ENCODE results near the gene TEX35. TPM values are rescaled to one million over a fixed set of nuclear protein-coding genes. Genes with fewer than 3 reads are reported as not detected.

TEX35 gene
- total and polyA plus RNA-seq, 10 of the 15 experiments (the other 5 are each of a cell fraction or from before 2014, with no cell fraction given), result not detected

DNA sequence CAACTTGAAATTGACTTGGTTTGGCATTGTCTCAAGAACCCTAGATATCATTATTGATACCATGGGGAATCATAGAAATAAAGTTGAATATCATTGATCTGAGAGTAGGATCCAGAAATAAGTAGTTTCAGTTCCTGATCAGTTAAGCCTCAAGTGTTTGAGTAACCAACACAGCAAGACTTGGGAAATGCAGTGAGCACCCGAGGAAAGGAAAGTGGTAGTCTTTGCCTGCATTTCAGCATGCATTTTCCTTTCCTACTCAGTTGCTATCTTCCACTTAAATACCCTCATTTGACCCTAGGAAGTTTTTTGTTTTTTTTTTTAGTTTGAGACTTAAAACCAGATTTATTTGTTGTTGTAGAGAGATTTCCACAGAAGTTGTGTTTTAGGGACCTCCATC lies 35.1 kb upstream of the TEX35 start:
- H3K9me3 ChIP-seq (replicated peaks; ENCODE audit: control insufficient read depth, insufficient read depth, low read length), result no peaks in the 10 kb centered on the region
- H3K4me2 ChIP-seq (ENCODE audit: control insufficient read depth, insufficient read depth), result no peak overlapping the region
- in situ Hi-C loops (cut with MboI) (no loop called here), intact Hi-C loops (cut with micrococcal nuclease; ENCODE audit: unreplicated experiment) (no loop called here)
- H3K4me1 ChIP-seq (ENCODE audit: control insufficient read depth, insufficient read depth, low read length), result no peaks in the 10 kb centered on the region
- no peaks in the 10 kb centered on the region for H3K36me3 ChIP-seq (ENCODE audit: control insufficient read depth in 2 of 2, insufficient read depth in 2 of 2, low read length in 1 of 2)
- no TSS peak for BruUV-seq (replicated peaks)
- no peak overlapping the region for H3K9ac ChIP-seq (ENCODE audit: control insufficient read depth, insufficient read depth, low read length)
- no peaks in the 10 kb centered on the region for H4K20me1 ChIP-seq (ENCODE audit: control insufficient read depth, insufficient read depth)
- no peaks in the 10 kb centered on the region for H3K79me2 ChIP-seq (ENCODE audit: control insufficient read depth, insufficient read depth, low read length)
- DNase-seq (ENCODE audit: low read depth, low spot score) (no peak), ATAC-seq (no peak), FAIRE-seq (no peak)
- H3K4me3 ChIP-seq, result no peak overlapping the region
- no peaks in the 10 kb centered on the region for H3K27me3 ChIP-seq (replicated peaks in 1 of 2; ENCODE audit: control insufficient read depth in 2 of 2, insufficient read depth in 2 of 2, low read length in 1 of 2)
- ChIA-PET SMC1A (ENCODE audit: uncharacterized antibody, unreplicated experiment) (no interaction called here), POLR2A (no interaction called here), RAD21 (ENCODE audit: unreplicated experiment) (no interaction called here), CTCF (interaction anchor here (1.6 kb wide), 1 partner anchor 23 kb away, joined by 4 read pairs; no protein-coding TSS in a partner anchor)
- no peak for TF ChIP-seq SREBF1 (IDR thresholded peaks at IDR 0.05; ENCODE audit: low read length)
- TF ChIP-seq EP300 (IDR thresholded peaks at IDR 0.05; ENCODE audit: borderline replicate concordance in 1 of 2, control insufficient read depth in 1 of 2, low read depth in 2 of 2, low read length in 2 of 2), result no peak
- TF ChIP-seq JUND (IDR thresholded peaks at IDR 0.05; ENCODE audit: low read depth, low read length), result no peak
- no peak for TF ChIP-seq NR2F1 (conservative IDR thresholded peaks at IDR 0.05)
- TF ChIP-seq SUPT20H (IDR thresholded peaks at IDR 0.05; ENCODE audit: borderline replicate concordance, control insufficient read depth, low read depth, low read length), result no peak
- no peak for TF ChIP-seq TCF7 (IDR thresholded peaks at IDR 0.05; ENCODE audit: borderline replicate concordance)
- TF ChIP-seq JUNB (IDR thresholded peaks at IDR 0.05), result no peak
- TF ChIP-seq KDM1A (IDR thresholded peaks at IDR 0.05; ENCODE audit: borderline replicate concordance), result no peak
- TF ChIP-seq, protein P1, sequence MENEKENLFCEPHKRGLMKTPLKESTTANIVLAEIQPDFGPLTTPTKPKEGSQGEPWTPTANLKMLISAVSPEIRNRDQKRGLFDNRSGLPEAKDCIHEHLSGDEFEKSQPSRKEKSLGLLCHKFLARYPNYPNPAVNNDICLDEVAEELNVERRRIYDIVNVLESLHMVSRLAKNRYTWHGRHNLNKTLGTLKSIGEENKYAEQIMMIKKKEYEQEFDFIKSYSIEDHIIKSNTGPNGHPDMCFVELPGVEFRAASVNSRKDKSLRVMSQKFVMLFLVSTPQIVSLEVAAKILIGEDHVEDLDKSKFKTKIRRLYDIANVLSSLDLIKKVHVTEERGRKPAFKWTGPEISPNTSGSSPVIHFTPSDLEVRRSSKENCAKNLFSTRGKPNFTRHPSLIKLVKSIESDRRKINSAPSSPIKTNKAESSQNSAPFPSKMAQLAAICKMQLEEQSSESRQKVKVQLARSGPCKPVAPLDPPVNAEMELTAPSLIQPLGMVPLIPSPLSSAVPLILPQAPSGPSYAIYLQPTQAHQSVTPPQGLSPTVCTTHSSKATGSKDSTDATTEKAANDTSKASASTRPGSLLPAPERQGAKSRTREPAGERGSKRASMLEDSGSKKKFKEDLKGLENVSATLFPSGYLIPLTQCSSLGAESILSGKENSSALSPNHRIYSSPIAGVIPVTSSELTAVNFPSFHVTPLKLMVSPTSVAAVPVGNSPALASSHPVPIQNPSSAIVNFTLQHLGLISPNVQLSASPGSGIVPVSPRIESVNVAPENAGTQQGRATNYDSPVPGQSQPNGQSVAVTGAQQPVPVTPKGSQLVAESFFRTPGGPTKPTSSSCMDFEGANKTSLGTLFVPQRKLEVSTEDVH (IDR thresholded peaks at IDR 0.05; ENCODE audit: low read depth, partially characterized antibody), result no peak
- TF ChIP-seq HDGF (IDR thresholded peaks at IDR 0.05), result no peak
- TF ChIP-seq, protein P2, sequence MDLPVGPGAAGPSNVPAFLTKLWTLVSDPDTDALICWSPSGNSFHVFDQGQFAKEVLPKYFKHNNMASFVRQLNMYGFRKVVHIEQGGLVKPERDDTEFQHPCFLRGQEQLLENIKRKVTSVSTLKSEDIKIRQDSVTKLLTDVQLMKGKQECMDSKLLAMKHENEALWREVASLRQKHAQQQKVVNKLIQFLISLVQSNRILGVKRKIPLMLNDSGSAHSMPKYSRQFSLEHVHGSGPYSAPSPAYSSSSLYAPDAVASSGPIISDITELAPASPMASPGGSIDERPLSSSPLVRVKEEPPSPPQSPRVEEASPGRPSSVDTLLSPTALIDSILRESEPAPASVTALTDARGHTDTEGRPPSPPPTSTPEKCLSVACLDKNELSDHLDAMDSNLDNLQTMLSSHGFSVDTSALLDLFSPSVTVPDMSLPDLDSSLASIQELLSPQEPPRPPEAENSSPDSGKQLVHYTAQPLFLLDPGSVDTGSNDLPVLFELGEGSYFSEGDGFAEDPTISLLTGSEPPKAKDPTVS (IDR thresholded peaks at IDR 0.05; ENCODE audit: low read depth, low read length), result no peak
- TF ChIP-seq, protein P3, sequence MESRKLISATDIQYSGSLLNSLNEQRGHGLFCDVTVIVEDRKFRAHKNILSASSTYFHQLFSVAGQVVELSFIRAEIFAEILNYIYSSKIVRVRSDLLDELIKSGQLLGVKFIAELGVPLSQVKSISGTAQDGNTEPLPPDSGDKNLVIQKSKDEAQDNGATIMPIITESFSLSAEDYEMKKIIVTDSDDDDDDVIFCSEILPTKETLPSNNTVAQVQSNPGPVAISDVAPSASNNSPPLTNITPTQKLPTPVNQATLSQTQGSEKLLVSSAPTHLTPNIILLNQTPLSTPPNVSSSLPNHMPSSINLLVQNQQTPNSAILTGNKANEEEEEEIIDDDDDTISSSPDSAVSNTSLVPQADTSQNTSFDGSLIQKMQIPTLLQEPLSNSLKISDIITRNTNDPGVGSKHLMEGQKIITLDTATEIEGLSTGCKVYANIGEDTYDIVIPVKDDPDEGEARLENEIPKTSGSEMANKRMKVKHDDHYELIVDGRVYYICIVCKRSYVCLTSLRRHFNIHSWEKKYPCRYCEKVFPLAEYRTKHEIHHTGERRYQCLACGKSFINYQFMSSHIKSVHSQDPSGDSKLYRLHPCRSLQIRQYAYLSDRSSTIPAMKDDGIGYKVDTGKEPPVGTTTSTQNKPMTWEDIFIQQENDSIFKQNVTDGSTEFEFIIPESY (IDR thresholded peaks at IDR 0.05), result no peak
- TF ChIP-seq CREM (IDR thresholded peaks at IDR 0.05; ENCODE audit: low read depth), result no peak
- TF ChIP-seq ZNF207 (IDR thresholded peaks at IDR 0.05; ENCODE audit: borderline replicate concordance), result no peak
- 5% methylated on average over 1 of the region's 1 CpG for WGBS (ENCODE audit: insufficient coverage, insufficient replicate concordance, low lambda C conversion rate, missing lambda C conversion rate)
- H3K27ac ChIP-seq (ENCODE audit: control insufficient read depth, insufficient read depth), result no peak overlapping the region
- H2AFZ ChIP-seq (ENCODE audit: control insufficient read depth, low read depth, low read length), result no peak overlapping the region

All from GM12878 (cell line).